ENCODE data around the gene MEIS3.

Gene MEIS3

DNA sequence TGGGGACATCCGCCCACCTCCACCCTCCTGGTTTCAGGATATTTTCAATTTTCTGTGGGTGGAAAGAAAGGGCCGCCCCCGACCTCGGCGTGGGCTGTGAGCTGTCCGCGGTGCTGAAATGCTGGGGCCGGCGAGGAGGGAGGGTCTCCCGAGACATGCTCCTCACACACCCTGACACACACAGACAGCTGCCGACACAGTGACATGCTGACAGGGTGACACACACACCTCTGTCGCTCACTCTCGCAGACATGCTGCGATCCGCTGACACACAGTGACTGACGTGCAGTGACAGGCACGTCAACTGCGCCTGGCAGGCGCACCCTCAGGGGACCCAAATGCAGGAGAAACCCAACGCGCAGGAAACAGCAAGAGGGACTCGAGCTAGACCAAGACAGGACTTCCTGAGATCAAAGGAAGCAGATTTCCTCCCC is 25.1 kb upstream of the MEIS3 start:
- Mint-ChIP-seq H3K36me3 (no peaks in the 10 kb centered on the region), H3K4me3 (peak overlapping the region; percentile 79), H3K9me3 (no peaks in the 10 kb centered on the region), H3K4me1 (peaks cover 51% of the 10 kb centered on the region), H3K27me3 (peaks cover 25% of the 10 kb centered on the region), H3K27ac (peak overlapping the region; percentile 48)

DNA sequence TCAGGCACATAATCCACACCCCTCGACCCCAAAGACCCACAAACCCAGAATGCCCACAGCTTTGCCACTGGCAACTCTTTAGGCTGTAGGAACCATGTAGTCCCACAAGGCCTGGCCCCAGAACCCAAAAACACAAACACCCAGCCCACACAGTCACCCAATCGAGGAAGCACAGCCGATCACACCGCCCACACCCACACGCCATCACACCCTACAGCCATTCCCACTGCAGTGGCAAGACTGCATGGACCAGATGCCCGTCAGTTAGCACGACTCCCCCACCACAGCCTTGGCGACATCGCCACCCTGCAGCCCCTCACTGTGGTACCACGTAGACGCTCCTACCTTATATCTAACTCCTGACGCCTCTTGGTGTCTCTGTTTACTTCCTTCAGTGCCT is 24.0 kb upstream of the MEIS3 start:
- Mint-ChIP-seq H3K36me3 (no peaks in the 10 kb centered on the region), H3K4me1 (peaks cover 49% of the 10 kb centered on the region), H3K4me3 (no peak overlapping the region), H3K27me3 (peaks cover 28% of the 10 kb centered on the region), H3K9me3 (no peaks in the 10 kb centered on the region), H3K27ac (no peak overlapping the region)

DNA sequence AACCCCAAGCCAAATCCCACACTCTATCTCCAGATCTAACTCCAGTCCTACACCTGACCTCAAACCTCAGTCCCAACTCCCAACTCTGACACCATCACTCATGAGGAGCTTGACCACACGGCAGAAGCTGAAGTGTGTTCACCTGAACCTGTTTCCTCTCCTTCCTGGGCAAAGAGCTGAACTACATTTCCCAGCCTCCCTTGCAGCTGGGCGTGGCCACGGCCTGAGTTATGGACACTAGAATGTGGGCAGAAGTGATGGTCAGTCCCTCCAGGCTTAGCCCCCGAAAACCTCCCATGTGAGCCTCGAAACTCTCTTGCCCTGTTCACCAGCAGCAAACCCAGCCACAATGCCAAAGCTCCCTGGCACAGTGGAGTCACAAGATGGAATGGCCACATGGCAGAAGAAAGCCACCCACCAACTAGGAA is 19.5 kb upstream of the MEIS3 start:
- H3K36me3 Mint-ChIP-seq: no peaks in the 10 kb centered on the region
- peaks cover 23% of the 10 kb centered on the region for H3K27me3 Mint-ChIP-seq

DNA sequence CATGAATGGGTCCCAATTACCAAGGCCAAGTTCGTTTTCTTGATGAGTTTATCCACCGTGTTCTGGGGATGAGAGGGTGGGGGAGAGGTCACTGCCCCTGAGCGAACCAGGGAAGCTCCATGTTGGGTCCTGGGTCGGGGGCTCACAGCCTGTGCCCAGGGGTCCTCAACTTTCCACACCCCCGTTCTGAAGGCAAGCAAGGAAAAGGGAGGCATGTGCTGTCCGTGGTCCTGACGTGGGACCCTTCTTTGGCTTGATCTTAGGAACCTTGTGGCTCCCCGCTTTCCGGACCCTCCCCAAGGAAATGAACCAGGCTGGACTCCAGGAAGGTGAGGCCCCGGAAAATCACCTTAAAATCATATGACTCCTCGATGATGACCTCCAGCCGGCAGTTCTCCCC is 18.2 kb upstream of the MEIS3 start:
- no peaks in the 10 kb centered on the region for H3K36me3 Mint-ChIP-seq
- H3K27ac Mint-ChIP-seq: no peak overlapping the region
- no peak overlapping the region for H3K4me3 Mint-ChIP-seq
- H3K27me3 Mint-ChIP-seq: peaks cover 20% of the 10 kb centered on the region
- peaks cover 19% of the 10 kb centered on the region for H3K4me1 Mint-ChIP-seq
- H3K9me3 Mint-ChIP-seq: no peaks in the 10 kb centered on the region

More for the DNA sequence above, 19.5 kb upstream of the MEIS3 start:
- no peak overlapping the region for H3K27ac Mint-ChIP-seq
- H3K9me3 Mint-ChIP-seq: no peaks in the 10 kb centered on the region
- H3K4me3 Mint-ChIP-seq: no peak overlapping the region
- peaks cover 25% of the 10 kb centered on the region for H3K4me1 Mint-ChIP-seq

DNA sequence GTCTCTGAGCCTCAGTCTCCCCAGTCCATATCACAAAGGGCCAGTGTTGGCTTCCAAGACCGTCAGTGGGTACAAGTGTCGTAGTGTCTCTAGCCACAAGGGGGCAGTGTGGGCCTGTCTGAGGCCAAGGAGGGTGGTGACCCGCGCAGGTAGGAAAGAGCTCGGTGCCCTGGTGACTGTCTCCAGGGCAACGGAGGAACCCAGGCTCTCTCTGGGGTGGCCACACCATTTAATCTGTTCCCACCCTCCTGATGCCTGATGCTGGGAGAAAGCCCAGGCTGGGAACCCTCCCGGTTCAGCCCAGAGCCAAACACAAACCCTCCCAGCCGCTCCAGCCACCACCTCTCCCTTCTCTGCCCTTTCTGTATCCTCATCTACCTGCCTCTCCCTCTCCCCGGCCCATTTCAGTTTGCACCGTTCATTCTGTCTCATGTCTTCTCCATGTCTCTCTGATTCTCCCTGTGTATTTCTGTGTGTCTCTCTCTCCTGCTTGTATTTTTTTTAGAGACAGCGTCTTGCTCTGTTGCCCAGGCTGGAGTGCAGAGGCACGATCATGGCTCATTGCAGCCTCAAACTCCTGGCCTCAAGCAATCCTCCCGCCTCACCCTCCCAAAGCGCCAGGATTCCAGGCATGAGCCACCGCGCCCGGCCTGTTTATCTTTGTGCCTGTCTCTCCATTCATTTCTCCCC is 17.5 kb upstream of the MEIS3 start:
- Mint-ChIP-seq H3K9me3 (no peaks in the 10 kb centered on the region), H3K27ac (peak overlapping the region; percentile 79), H3K27me3 (peaks cover 17% of the 10 kb centered on the region), H3K4me3 (no peak overlapping the region), H3K4me1 (peaks cover 19% of the 10 kb centered on the region), H3K36me3 (no peaks in the 10 kb centered on the region)

DNA sequence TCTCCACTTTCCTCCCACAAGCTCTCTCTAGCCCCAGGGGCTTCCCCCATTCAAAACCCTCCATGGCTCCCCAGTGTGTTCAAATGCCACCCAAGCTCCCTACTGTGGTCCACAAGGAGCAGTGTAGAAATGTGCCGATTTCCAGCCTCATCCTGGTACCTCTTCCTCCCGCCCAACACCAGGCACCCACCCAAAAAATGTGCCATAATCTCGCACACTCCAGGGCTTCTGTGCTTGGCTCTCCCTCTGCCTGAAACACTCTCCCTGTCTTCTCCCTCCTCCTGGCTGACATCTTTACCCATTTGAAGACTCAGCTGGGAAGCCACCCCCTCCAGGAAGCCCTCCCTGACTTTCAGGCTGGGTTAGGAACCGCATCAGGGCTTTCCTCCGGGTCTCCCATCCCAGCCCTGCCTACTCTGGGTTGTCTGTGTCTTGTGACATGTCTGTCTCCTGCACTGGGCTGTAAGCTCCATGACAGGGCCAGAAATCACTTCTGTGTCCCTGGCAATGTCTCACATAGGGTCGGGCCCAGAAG is 16.6 kb upstream of the MEIS3 start:
- Mint-ChIP-seq H3K4me1 (peaks cover 19% of the 10 kb centered on the region), H3K4me3 (no peak overlapping the region), H3K36me3 (no peaks in the 10 kb centered on the region), H3K27me3 (peaks cover 17% of the 10 kb centered on the region), H3K27ac (peak overlapping the region; percentile 54), H3K9me3 (no peaks in the 10 kb centered on the region)

DNA sequence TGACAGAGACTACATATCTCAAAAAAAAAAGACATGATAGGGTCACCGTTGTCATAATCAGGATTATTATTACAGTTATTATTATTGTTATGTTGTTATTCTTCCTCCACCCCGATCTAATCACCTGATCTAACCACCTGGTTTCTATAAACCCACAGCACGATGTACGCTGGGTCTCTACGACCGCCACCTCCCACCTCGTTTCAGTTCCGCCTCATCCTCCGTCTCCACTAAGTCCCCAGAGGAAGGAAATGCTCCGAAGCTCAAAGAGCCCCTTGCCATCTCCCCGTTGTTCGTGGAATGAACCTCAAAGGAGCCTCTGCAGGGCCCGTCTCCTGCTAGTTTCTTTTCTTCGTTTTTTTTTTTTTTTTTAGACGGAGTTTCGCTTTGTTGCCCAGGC is 15.9 kb upstream of the MEIS3 start:
- H3K27ac Mint-ChIP-seq: no peak overlapping the region
- H3K27me3 Mint-ChIP-seq: peaks cover 16% of the 10 kb centered on the region
- H3K4me3 Mint-ChIP-seq: peak overlapping the region; percentile 68

DNA sequence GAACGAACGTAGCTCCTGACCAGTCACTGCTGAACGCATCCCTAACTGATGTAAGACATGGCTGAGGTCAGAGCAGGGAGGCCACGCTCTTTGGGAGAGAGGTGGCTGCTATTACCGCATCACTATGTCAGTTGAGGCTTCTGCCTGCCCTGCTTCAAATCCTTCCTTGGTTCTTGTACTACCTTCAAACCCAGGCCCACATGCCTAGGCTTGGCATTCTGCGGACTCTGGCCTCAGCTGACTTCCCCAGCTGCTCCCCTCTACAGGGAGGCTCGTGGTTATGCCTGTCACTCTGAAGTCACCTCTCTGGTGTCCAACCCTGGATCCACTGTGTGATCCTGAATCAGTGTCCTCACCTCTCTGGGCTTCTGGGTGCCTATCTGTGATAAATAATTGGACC is 14.8 kb upstream of the MEIS3 start:
- H3K4me1 Mint-ChIP-seq: peaks cover 27% of the 10 kb centered on the region
- H3K9me3 Mint-ChIP-seq: no peaks in the 10 kb centered on the region
- H3K36me3 Mint-ChIP-seq: no peaks in the 10 kb centered on the region
- no peak overlapping the region for H3K4me3 Mint-ChIP-seq
- no peak overlapping the region for H3K27ac Mint-ChIP-seq
- H3K27me3 Mint-ChIP-seq: peaks cover 13% of the 10 kb centered on the region

More for the DNA sequence above, 15.9 kb upstream of the MEIS3 start:
- H3K9me3 Mint-ChIP-seq: no peaks in the 10 kb centered on the region
- peaks cover 20% of the 10 kb centered on the region for H3K4me1 Mint-ChIP-seq
- no peaks in the 10 kb centered on the region for H3K36me3 Mint-ChIP-seq

DNA sequence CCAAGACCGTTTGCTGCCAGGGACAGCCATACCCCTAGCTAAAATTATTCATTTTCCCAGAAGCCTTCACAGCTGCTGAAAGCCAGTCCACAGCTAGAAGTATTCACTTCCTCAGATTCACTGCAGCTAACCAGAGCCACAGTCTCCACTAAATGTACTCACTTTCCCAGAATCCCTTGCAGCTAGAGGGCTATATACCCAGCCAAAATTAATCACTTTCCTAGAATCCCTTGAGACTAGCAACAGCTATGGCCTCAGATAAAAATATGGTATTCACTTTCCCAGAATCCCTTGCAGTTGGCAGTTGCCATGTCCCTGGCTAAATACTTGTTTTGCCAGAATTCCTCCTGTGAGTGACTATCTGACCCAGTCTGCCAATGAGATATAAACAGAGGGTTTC is 13.8 kb upstream of the MEIS3 start:
- Mint-ChIP-seq H3K27ac (no peak overlapping the region), H3K27me3 (peaks cover 11% of the 10 kb centered on the region), H3K36me3 (no peaks in the 10 kb centered on the region), H3K9me3 (no peaks in the 10 kb centered on the region), H3K4me3 (no peak overlapping the region), H3K4me1 (peaks cover 27% of the 10 kb centered on the region)

DNA sequence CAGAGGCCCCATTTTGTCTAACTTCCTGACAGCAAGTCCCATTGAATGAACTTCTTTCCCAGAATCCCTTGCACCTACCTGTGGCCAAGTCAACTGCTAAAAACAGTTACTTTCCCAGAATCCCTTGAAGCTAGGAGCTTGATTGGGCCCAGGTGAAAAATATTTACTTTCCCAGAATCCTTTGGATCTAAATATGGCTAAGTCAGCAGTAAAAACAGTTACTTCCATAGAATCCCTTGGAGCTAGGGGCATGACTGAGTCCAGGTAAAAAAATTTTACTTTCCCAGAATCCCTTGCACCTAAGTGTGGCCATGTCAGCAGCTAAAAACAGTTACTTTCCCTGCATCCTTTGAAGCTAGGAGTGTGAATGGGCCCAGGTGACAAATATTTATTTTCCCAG is 13.2 kb upstream of the MEIS3 start:
- Mint-ChIP-seq H3K4me3 (no peak overlapping the region), H3K27me3 (peaks cover 11% of the 10 kb centered on the region), H3K4me1 (peaks cover 27% of the 10 kb centered on the region), H3K36me3 (no peaks in the 10 kb centered on the region), H3K9me3 (no peaks in the 10 kb centered on the region), H3K27ac (no peak overlapping the region)

DNA sequence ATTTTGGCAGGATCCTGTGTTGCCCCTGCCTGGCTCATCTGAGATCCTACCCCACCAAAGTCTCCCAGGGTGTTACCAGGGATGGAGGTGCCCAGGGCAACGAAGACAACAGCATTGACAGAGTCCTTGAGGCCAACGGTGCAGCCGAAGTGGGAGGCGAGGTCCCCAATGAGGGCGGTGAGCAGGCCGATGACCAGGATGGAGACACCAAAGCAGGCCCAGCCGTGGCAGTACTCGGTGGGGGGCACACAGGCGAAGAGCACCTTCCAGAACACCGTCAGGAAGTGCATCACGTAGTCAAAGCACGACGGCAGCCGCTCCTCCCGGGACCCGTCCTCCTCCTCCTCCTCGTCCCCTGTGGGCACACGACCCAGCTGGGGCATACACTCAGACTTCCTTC is 12.8 kb upstream of the MEIS3 start:
- no peak overlapping the region for H3K4me3 Mint-ChIP-seq
- H3K9me3 Mint-ChIP-seq: no peaks in the 10 kb centered on the region
- H3K36me3 Mint-ChIP-seq: no peaks in the 10 kb centered on the region
- peaks cover 9% of the 10 kb centered on the region for H3K27me3 Mint-ChIP-seq
- H3K27ac Mint-ChIP-seq: peak overlapping the region; percentile 23
- H3K4me1 Mint-ChIP-seq: peaks cover 23% of the 10 kb centered on the region

DNA sequence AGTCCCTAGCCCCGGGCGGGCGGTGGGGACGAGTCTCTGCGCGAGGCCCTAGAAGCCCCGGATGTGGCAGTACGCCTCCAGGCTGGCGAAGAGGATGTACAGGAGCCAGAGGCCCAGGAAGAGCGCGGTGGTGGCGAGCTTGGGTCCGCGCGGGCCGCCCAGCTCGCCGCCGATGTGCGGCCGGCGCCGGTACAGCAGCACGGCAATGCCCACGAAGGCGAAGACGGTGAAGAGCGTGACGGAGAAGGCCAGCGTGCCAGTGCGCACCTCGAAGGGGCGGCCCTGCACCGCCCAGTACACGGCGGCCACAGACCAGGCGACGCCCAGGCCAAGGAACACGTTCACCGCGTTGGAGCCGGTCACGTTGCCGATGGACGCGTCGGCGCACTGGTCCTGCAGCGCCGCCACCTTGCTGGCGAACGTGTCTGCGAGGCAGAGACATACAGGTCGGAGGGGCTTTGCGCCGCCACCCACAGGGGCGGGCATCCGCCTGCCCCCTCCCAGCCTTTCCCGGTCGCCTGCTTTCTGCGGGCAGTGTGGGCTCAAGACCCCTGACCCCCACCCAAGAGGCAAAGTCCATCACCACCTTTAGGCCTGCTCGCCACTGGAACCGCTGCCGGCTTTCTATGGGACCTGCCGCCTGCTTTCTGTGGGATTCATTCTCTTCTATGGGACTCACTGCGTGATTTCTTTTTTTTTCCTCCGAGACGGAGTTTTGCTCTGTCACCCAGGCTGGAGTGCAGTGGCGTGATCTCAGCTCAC is 10.9 kb upstream of the MEIS3 start:
- Mint-ChIP-seq H3K4me3 (peak overlapping the region; percentile 39), H3K9me3 (no peaks in the 10 kb centered on the region), H3K36me3 (no peaks in the 10 kb centered on the region), H3K4me1 (peaks cover 14% of the 10 kb centered on the region), H3K27ac (no peak overlapping the region), H3K27me3 (peaks cover 10% of the 10 kb centered on the region)

DNA sequence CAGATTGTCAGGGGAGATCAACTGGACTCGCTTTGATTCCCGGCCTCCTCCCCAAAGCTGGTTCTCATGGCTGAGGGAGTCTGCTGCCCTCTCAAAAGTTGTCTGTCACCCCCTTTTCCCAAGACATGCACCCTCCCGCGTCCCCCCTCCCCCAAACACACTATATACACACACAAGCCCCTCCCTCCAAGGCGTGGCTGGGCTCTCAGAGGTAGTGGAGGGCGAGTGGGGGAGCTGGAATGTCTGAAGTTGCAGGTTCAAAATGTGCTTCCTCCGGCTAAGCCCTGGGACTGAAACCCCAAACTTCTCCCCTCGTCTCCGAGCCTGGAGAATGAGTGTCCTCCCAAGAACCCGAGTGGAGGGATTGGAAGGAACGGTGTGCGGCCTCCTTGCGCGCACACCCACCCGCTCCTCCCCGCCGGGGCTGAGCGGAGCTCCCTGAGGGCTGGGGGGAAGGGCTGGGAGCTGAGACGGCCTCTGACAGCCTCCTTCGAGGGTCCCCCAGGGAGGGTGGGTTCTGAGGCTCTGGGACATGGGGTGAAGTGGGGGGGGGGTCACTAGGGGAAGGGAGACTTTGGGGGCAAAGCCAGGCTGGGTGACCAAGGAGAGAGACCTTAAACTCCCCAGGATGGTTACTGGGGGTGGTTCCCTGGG is 9.9 kb upstream of the MEIS3 start:
- H3K4me3 Mint-ChIP-seq: peak overlapping the region; percentile 39

DNA sequence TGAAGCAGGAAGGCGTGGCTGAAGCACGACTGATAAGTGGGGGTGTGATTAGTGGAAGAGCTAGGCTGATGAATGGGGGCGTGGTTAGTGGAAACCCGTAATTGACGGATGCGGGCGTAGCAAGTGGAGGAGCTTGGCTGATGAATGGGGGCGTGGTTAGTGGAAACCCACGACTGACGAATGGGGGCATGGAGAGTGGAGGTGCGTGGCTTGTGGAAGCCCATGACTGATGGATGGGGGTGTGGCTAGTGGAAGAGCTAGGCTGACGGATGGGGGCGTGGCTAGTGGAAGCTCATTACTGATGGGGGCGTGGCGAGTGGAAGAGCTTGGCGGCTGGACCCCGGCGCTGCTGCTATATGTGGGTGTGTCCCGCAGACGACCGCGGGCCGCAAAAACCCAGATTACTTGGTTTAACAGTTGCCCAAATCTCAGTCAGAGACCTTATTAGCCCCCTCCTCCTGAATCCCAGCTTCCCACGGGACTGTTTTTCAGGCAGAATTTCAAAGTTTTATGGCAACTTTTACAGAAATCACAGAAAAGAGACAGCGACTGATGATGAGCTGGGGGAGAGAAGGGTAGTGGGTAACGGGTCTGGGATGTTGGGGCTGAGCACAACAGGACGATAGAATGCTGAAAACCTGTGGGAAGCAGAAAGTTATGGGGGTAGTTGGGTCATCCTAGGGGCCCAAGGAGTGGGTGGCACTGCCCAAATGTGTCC is 9.0 kb upstream of the MEIS3 start:
- Mint-ChIP-seq H3K36me3 (no peaks in the 10 kb centered on the region), H3K9me3 (no peaks in the 10 kb centered on the region), H3K4me3 (no peak overlapping the region), H3K4me1 (peaks cover 14% of the 10 kb centered on the region), H3K27ac (no peak overlapping the region), H3K27me3 (peaks cover 16% of the 10 kb centered on the region)

More for the DNA sequence above, 9.9 kb upstream of the MEIS3 start:
- H3K27me3 Mint-ChIP-seq: peaks cover 11% of the 10 kb centered on the region
- no peaks in the 10 kb centered on the region for H3K9me3 Mint-ChIP-seq
- H3K4me1 Mint-ChIP-seq: peaks cover 12% of the 10 kb centered on the region
- no peak overlapping the region for H3K27ac Mint-ChIP-seq
- H3K36me3 Mint-ChIP-seq: no peaks in the 10 kb centered on the region
